GM19043 (cell line): ENCODE results near the gene GRID1.
"Not testable (repeated sequence)": the region's sequence is repeated elsewhere in the genome, so short reads cannot be mapped to it uniquely, and the experiment has no call there.

ENCODE experiments used
- ATAC-seq: cut with Tn5 transposase; IDR thresholded peaks from one replicate; pipeline ENCODE4 v1.9.1; 2021; ENCODE audit warnings: low read depth; ENCODE audit not compliant: unreplicated experiment

The GRID1 gene

GRCh38 chr10:85993840-85994507 is 372.6 kb downstream of the GRID1 start:
- ATAC-seq, result no peak

- ATAC-seq, result no peak
These were observed 373.5 kb downstream of the GRID1 start for GRCh38 chr10:85993140-85993539.

- ATAC-seq, result no peak
These were observed 374.3 kb downstream of the GRID1 start for GRCh38 chr10:85992324-85992723.

GRCh38 chr10:85986777-85987176 is 379.8 kb downstream of the GRID1 start:
- ATAC-seq, result no peak

- ATAC-seq, result no peak
These were observed 383.5 kb downstream of the GRID1 start for GRCh38 chr10:85983051-85983450.

- ATAC-seq, result no peak
These were observed 387.0 kb downstream of the GRID1 start for GRCh38 chr10:85979598-85979997.

- ATAC-seq, result no peak
These were observed 387.8 kb downstream of the GRID1 start for GRCh38 chr10:85978566-85979358.

- ATAC-seq, result no peak
These were observed 389.0 kb downstream of the GRID1 start for GRCh38 chr10:85977642-85978041.

- no peak for ATAC-seq
These were observed 390.3 kb downstream of the GRID1 start for GRCh38 chr10:85976267-85976793.

GRCh38 chr10:85971494-85971893 is 395.1 kb downstream of the GRID1 start:
- ATAC-seq, result no peak

- no peak for ATAC-seq
These were observed 399.0 kb downstream of the GRID1 start for GRCh38 chr10:85967594-85967993.

GRCh38 chr10:85961479-85962067 is 405.0 kb downstream of the GRID1 start:
- ATAC-seq, result no peak

GRCh38 chr10:85961073-85961472 is 405.5 kb downstream of the GRID1 start:
- ATAC-seq, result no peak

- no peak for ATAC-seq
These were observed 407.4 kb downstream of the GRID1 start for GRCh38 chr10:85959239-85959638.

GRCh38 chr10:85950921-85951320 is 415.7 kb downstream of the GRID1 start:
- ATAC-seq, result no peak

GRCh38 chr10:85946713-85947326 is 419.8 kb downstream of the GRID1 start:
- ATAC-seq, result peak; percentile 76

GRCh38 chr10:85936161-85936560 is 430.4 kb downstream of the GRID1 start:
- no peak for ATAC-seq

GRCh38 chr10:85934586-85934985 is 432.0 kb downstream of the GRID1 start:
- ATAC-seq, result no peak

GRCh38 chr10:85929993-85930392 is 436.6 kb downstream of the GRID1 start:
- ATAC-seq, result not testable (repeated sequence)

GRCh38 chr10:85927952-85928665 is 438.5 kb downstream of the GRID1 start:
- ATAC-seq, result no peak
